ENCODE measurements around the gene SIAH1.

GRCh38 chr16:48366165-48367093, 18.8 kb downstream of the SIAH1 start:
- TF ChIP-seq CTCF (IDR thresholded peaks at IDR 0.05) = no peak
- peak in 1 of 2 donors; percentile 7 for TF ChIP-seq POLR2A (IDR thresholded peaks at IDR 0.05)

Measured in adrenal gland (tissue), 5 donors.